Measurements from ENCODE around the gene DNPH1. TPM values are rescaled to one million over a fixed set of nuclear protein-coding genes. Genes with fewer than 3 reads are reported as not detected.

Gene DNPH1
- total RNA-seq, 8 experiments from 2014 or later = 15.3 to 73.6 (median 33.9) TPM

- Histone ChIP-seq H3K4me3 (no peak overlapping the region), H3K27ac (no peak overlapping the region), H3K4me1 (replicated peaks in 1 of 2) (no peaks in the 10 kb centered on the region)
- WGBS, 10 experiments = 41 to 92% (median 70%) methylated on average over 1 to 2 of the region's 2 CpGs; no CpG with 5 or more reads in 2 of the 10 experiments
- in situ Hi-C loops (cut with MboI; ENCODE audit: low pct_unique_long_range_greater_than_20kb in 2 of 9, low sequenced_read_pairs in 9 of 9, unreplicated experiment in 9 of 9) = no loop called here
- ATAC-seq (replicated peaks in 6 of 8) = no peak
Measured at GRCh38 chr6:43235841-43236240, 6.6 kb upstream of the DNPH1 start.

- in situ Hi-C loops (cut with MboI; ENCODE audit: low pct_unique_long_range_greater_than_20kb in 2 of 9, low sequenced_read_pairs in 9 of 9, unreplicated experiment in 9 of 9) = no loop called here
- Histone ChIP-seq H3K4me3 (no peak overlapping the region), H3K4me1 (replicated peaks in 1 of 2) (peaks cover 0 to 6% of the 10 kb centered on the region in 2 donors), H3K27ac (no peak overlapping the region)
- 16 to 68% (median 41%) methylated on average over 2 to 3 of the region's 3 CpGs for WGBS, 10 experiments
- ATAC-seq (replicated peaks in 6 of 8) = no peak
Measured at GRCh38 chr6:43231735-43232450, 2.6 kb upstream of the DNPH1 start.

- in situ Hi-C loops (cut with MboI; ENCODE audit: low pct_unique_long_range_greater_than_20kb in 2 of 9, low sequenced_read_pairs in 9 of 9, unreplicated experiment in 9 of 9) = no loop called here
- Histone ChIP-seq H3K4me1 (replicated peaks in 1 of 2) (peaks cover 0 to 6% of the 10 kb centered on the region in 2 donors), H3K27ac (no peak overlapping the region), H3K4me3 (no peak overlapping the region)
- ATAC-seq (replicated peaks in 6 of 8) = no peak
- 71 to 100% (median 82%) methylated on average over 3 to 4 of the region's 4 CpGs; no CpG with 5 or more reads in 7 of the 10 experiments for WGBS, 10 experiments
Measured at GRCh38 chr6:43231053-43231452, 1.8 kb upstream of the DNPH1 start.

GRCh38 chr6:43229803-43230620 lies 731 bp upstream of the DNPH1 start:
- in situ Hi-C loops (cut with MboI; ENCODE audit: low pct_unique_long_range_greater_than_20kb in 2 of 9, low sequenced_read_pairs in 9 of 9, unreplicated experiment in 9 of 9) = no loop called here
- Histone ChIP-seq H3K4me3 (no peak overlapping the region), H3K4me1 (replicated peaks in 1 of 2) (peaks cover 0 to 6% of the 10 kb centered on the region in 2 donors), H3K27ac (no peak overlapping the region)
- ATAC-seq (replicated peaks in 6 of 8) = no peak
- WGBS, 10 experiments = 76 to 100% (median 90%) methylated on average over 1 to 17 of the region's 17 CpGs

GRCh38 chr6:43226192-43226851 lies 3.0 kb downstream of the DNPH1 start:
- Histone ChIP-seq H3K4me1 (replicated peaks in 1 of 2) (peaks cover 0 to 6% of the 10 kb centered on the region in 2 donors), H3K4me3 (no peak overlapping the region), H3K27ac (no peak overlapping the region)
- WGBS, 10 experiments = 60 to 97% (median 87%) methylated on average over 1 to 6 of the region's 11 CpGs
- in situ Hi-C loops (cut with MboI; ENCODE audit: low pct_unique_long_range_greater_than_20kb in 2 of 9, low sequenced_read_pairs in 9 of 9, unreplicated experiment in 9 of 9) = no loop called here
- ATAC-seq (replicated peaks in 6 of 8) = no peak

- Histone ChIP-seq H3K27ac (no peak overlapping the region), H3K4me1 (replicated peaks in 1 of 2) (no peaks in the 10 kb centered on the region), H3K4me3 (no peak overlapping the region)
- 40 to 100% (median 83%) methylated on average over 1 to 7 of the region's 14 CpGs; no CpG with 5 or more reads in 4 of the 10 experiments for WGBS, 10 experiments
- in situ Hi-C loops (cut with MboI; ENCODE audit: low pct_unique_long_range_greater_than_20kb in 2 of 9, low sequenced_read_pairs in 9 of 9, unreplicated experiment in 9 of 9) = no loop called here
- ATAC-seq (replicated peaks in 6 of 8) = no peak
Measured at GRCh38 chr6:43223175-43223574, 6.1 kb downstream of the DNPH1 start.

GRCh38 chr6:43222418-43223059 lies 6.7 kb downstream of the DNPH1 start:
- ATAC-seq (replicated peaks in 6 of 8) = peak in 1 of 8 experiments; percentile 37
- in situ Hi-C loops (cut with MboI; ENCODE audit: low pct_unique_long_range_greater_than_20kb in 2 of 9, low sequenced_read_pairs in 9 of 9, unreplicated experiment in 9 of 9) = no loop called here
- Histone ChIP-seq H3K4me1 (replicated peaks in 1 of 2) (no peaks in the 10 kb centered on the region), H3K27ac (no peak overlapping the region), H3K4me3 (no peak overlapping the region)
- 65 to 100% (median 80%) methylated on average over 1 to 4 of the region's 15 CpGs; no CpG with 5 or more reads in 7 of the 10 experiments for WGBS, 10 experiments

- peak in 3 of 8 experiments; percentile 17 to 81 (median 25) for ATAC-seq (replicated peaks in 6 of 8)
- no peak overlapping the region for H3K27ac ChIP-seq
- 50 to 83% (median 70%) methylated on average over 1 to 2 of the region's 20 CpGs; no CpG with 5 or more reads in 6 of the 10 experiments for WGBS, 10 experiments
Measured at GRCh38 chr6:43221046-43221972, 8.0 kb downstream of the DNPH1 start.

GRCh38 chr6:43220439-43220951 lies 8.8 kb downstream of the DNPH1 start:
- in situ Hi-C loops (cut with MboI; ENCODE audit: low pct_unique_long_range_greater_than_20kb in 2 of 9, low sequenced_read_pairs in 9 of 9, unreplicated experiment in 9 of 9) = no loop called here
- Histone ChIP-seq H3K4me1 (replicated peaks in 1 of 2) (no peaks in the 10 kb centered on the region), H3K27ac (no peak overlapping the region), H3K4me3 (no peak overlapping the region)
- 100% methylated on average over 3 of the region's 16 CpGs; no CpG with 5 or more reads in 9 of the 10 experiments for WGBS, 10 experiments
- no peak for ATAC-seq (replicated peaks in 6 of 8)

More at GRCh38 chr6:43221046-43221972, 8.0 kb downstream of the DNPH1 start:
- H3K4me3 ChIP-seq = no peak overlapping the region
- in situ Hi-C loops (cut with MboI; ENCODE audit: low pct_unique_long_range_greater_than_20kb in 2 of 9, low sequenced_read_pairs in 9 of 9, unreplicated experiment in 9 of 9) = no loop called here
- no peaks in the 10 kb centered on the region for H3K4me1 ChIP-seq (replicated peaks in 1 of 2)

- WGBS, 10 experiments = 73 to 100% (median 90%) methylated on average over 1 to 7 of the region's 7 CpGs; no CpG with 5 or more reads in 1 of the 10 experiments
- in situ Hi-C loops (cut with MboI; ENCODE audit: low pct_unique_long_range_greater_than_20kb in 2 of 9, low sequenced_read_pairs in 9 of 9, unreplicated experiment in 9 of 9) = no loop called here
- Histone ChIP-seq H3K4me1 (replicated peaks in 1 of 2) (no peaks in the 10 kb centered on the region), H3K27ac (no peak overlapping the region), H3K4me3 (no peak overlapping the region)
- ATAC-seq (replicated peaks in 6 of 8) = no peak
Measured at GRCh38 chr6:43219814-43220213, 9.5 kb downstream of the DNPH1 start.

GRCh38 chr6:43219119-43219518 lies 10.2 kb downstream of the DNPH1 start:
- no peak for ATAC-seq (replicated peaks in 6 of 8)
- no peaks in the 10 kb centered on the region for H3K4me1 ChIP-seq (replicated peaks in 1 of 2)
- H3K27ac ChIP-seq = no peak overlapping the region
- in situ Hi-C loops (cut with MboI; ENCODE audit: low pct_unique_long_range_greater_than_20kb in 2 of 9, low sequenced_read_pairs in 9 of 9, unreplicated experiment in 9 of 9) = no loop called here
- H3K4me3 ChIP-seq = no peak overlapping the region
- 92 to 100% (median 94%) methylated on average over 1 to 3 of the region's 3 CpGs; no CpG with 5 or more reads in 5 of the 10 experiments for WGBS, 10 experiments

GRCh38 chr6:43217351-43217750 lies 11.9 kb downstream of the DNPH1 start:
- no peak overlapping the region for H3K4me3 ChIP-seq
- no peaks in the 10 kb centered on the region for H3K4me1 ChIP-seq (replicated peaks in 1 of 2)
- H3K27ac ChIP-seq = no peak overlapping the region
- ATAC-seq (replicated peaks in 6 of 8) = no peak
- WGBS, 10 experiments = 20 to 100% (median 83%) methylated on average over 1 to 4 of the region's 5 CpGs; no CpG with 5 or more reads in 4 of the 10 experiments
- in situ Hi-C loops (cut with MboI; ENCODE audit: low pct_unique_long_range_greater_than_20kb in 2 of 9, low sequenced_read_pairs in 9 of 9, unreplicated experiment in 9 of 9) = no loop called here
